Prostate gland (tissue), 2 donors: ENCODE results near the gene SNX25. TPM values are rescaled to one million over a fixed set of nuclear protein-coding genes. Genes with fewer than 3 reads are reported as not detected.

Experiments
- DNase-seq: peaks from one replicate; pipeline ENCODE4 v3.0.0-alpha.2; 2019; ENCODE audit warnings: low spot score
- H3K27ac ChIP-seq, 2 donors: fragments of 200-600 bp; sonication (generic); 2 replicates each; pipeline ENCODE4 v1.5.1; 2017 to 2019
- H3K27me3 ChIP-seq: fragments of 200-600 bp; sonication (generic); replicated peaks from 2 replicates; pipeline ENCODE4 v1.5.1; 2019; ENCODE audit not compliant: insufficient read depth
- H3K36me3 ChIP-seq, 2 donors: fragments of 200-600 bp; sonication (generic); 1 replicate in 1 of 2; 2 replicates in 1 of 2; pipeline versions ENCODE4 v1.5.1 to v1.8.1; 2017 to 2019
- H3K4me1 ChIP-seq: fragments of 200-600 bp; sonication (generic); replicated peaks from 2 replicates; pipeline ENCODE4 v1.5.1; 2019
- H3K4me3 ChIP-seq, 2 donors: fragments of 200-600 bp; sonication (generic); 2 replicates each; pipeline ENCODE4 v1.5.1; 2017 to 2019
- H3K9me3 ChIP-seq: fragments of 200-600 bp; sonication (generic); 2 replicates; pipeline ENCODE4 v1.5.1; 2017
- CTCF ChIP-seq, 4 experiments: fragments of 200-600 bp in 2 of 4; fragments of 450-650 bp in 2 of 4; sonication (generic) in 2 of 4; IDR thresholded peaks; 1 replicate in 3 of 4; 2 replicates in 1 of 4; pipeline ENCODE4 v1.5.1; 2016 to 2019; ENCODE audit warnings: antibody characterized with exemption in 4 of 4, mild to moderate bottlenecking in 2 of 4, moderate library complexity in 2 of 4
- POLR2A ChIP-seq: fragments of 450-650 bp; IDR thresholded peaks from one replicate; pipeline ENCODE4 v1.6.1; 2016; ENCODE audit warnings: antibody characterized with exemption, mild to moderate bottlenecking
- POLR2AphosphoS5 ChIP-seq: sonication (generic); formaldehyde crosslinking; IDR thresholded peaks from one replicate; pipeline ENCODE4 v1.6.1; 2017; ENCODE audit warnings: antibody characterized with exemption
- WGBS: methylation state at CpG from one replicate; pipeline ENCODE4 v1.1.5; 2018; 5-methylcytosine and 5-hydroxymethylcytosine counted together
- intact Hi-C: fragments of 100-400 bp; cut with DNase I; formaldehyde crosslinking; loops from one replicate; pipeline ENCODE4 v1.14.2; 2022
- total RNA-seq, 2 donors: library from RNA; depleted of rRNA; stranded (reverse); fragments of >200 nt; gene quantifications; one replicate each; pipeline ENCODE4 v1.1.0, GENCODE V29; 2016

The SNX25 gene
- total RNA-seq, 2 donors from 2014 or later, result 26.4 to 49.5 TPM

GRCh38 chr4:185189606-185190305 lies 19.6 kb upstream of the SNX25 start:
- Histone ChIP-seq H3K9me3 (no peaks in the 10 kb centered on the region), H3K27me3 (no peaks in the 10 kb centered on the region), H3K36me3 (no peaks in the 10 kb centered on the region), H3K4me3 (no peak overlapping the region), H3K4me1 (no peaks in the 10 kb centered on the region), H3K27ac (no peak overlapping the region)
- 67% methylated on average over 4 of the region's 4 CpGs for WGBS
- DNase-seq, result no peak
- intact Hi-C loops, result no loop called here
- TF ChIP-seq CTCF (IDR thresholded peaks at IDR 0.05) (no peak), POLR2AphosphoS5 (no peak), POLR2A (no peak)

GRCh38 chr4:185190306-185190856 lies 19.0 kb upstream of the SNX25 start:
- intact Hi-C loops, result no loop called here
- H3K36me3 ChIP-seq, result no peaks in the 10 kb centered on the region
- no peaks in the 10 kb centered on the region for H3K4me1 ChIP-seq
- no peak overlapping the region for H3K27ac ChIP-seq
- no peaks in the 10 kb centered on the region for H3K27me3 ChIP-seq
- TF ChIP-seq POLR2A, result no peak
- TF ChIP-seq POLR2AphosphoS5, result no peak
- no peak for TF ChIP-seq CTCF (IDR thresholded peaks at IDR 0.05)
- 85% methylated on average over 6 of the region's 6 CpGs for WGBS
- DNase-seq, result no peak
- no peak overlapping the region for H3K4me3 ChIP-seq
- no peaks in the 10 kb centered on the region for H3K9me3 ChIP-seq

- Histone ChIP-seq H3K36me3 (no peaks in the 10 kb centered on the region), H3K4me3 (no peak overlapping the region), H3K27ac (no peak overlapping the region), H3K27me3 (no peaks in the 10 kb centered on the region), H3K9me3 (no peaks in the 10 kb centered on the region), H3K4me1 (no peaks in the 10 kb centered on the region)
- 75% methylated on average over 1 of the region's 1 CpG for WGBS
- TF ChIP-seq POLR2A (no peak), CTCF (IDR thresholded peaks at IDR 0.05) (no peak), POLR2AphosphoS5 (no peak)
- intact Hi-C loops, result no loop called here
- DNase-seq, result no peak
Observed at GRCh38 chr4:185192059-185192458, 17.3 kb upstream of the SNX25 start.

GRCh38 chr4:185194924-185195888 lies 14.2 kb upstream of the SNX25 start:
- Histone ChIP-seq H3K4me3 (no peak overlapping the region), H3K27ac (peak overlapping the region in 1 of 2 donors; percentile 11), H3K36me3 (no peaks in the 10 kb centered on the region), H3K27me3 (no peaks in the 10 kb centered on the region), H3K4me1 (no peaks in the 10 kb centered on the region), H3K9me3 (no peaks in the 10 kb centered on the region)
- no peak for TF ChIP-seq CTCF (IDR thresholded peaks at IDR 0.05)
- TF ChIP-seq POLR2AphosphoS5, result no peak
- no peak for TF ChIP-seq POLR2A
- no peak for DNase-seq
- 46% methylated on average over 9 of the region's 9 CpGs for WGBS
- intact Hi-C loops, result no loop called here
